Spinal cord (tissue), 10 donors: ENCODE measurements around the gene AP1S1. TPM values are rescaled to one million over a fixed set of nuclear protein-coding genes. Genes with fewer than 3 reads are reported as not detected.

Experiments used
- DNase-seq, 6 donors: peaks; one replicate each; pipeline versions ENCODE4 v3.0.0 to v3.0.0-alpha.2; 2013 to 2015; ENCODE audit warnings: low spot score in 6 of 6, low read depth in 4 of 6
- H3K27ac ChIP-seq: one replicate; pipeline ENCODE4 v1.5.1; 2013; ENCODE audit warnings: low read depth, low read length, control low read depth
- H3K27me3 ChIP-seq: one replicate; pipeline ENCODE4 v1.6.1; 2013; ENCODE audit warnings: low read length; ENCODE audit not compliant: control insufficient read depth, insufficient read depth
- H3K36me3 ChIP-seq: one replicate; pipeline ENCODE4 v1.6.1; 2013; ENCODE audit warnings: low read length; ENCODE audit not compliant: control insufficient read depth, insufficient read depth
- H3K4me1 ChIP-seq: one replicate; pipeline ENCODE4 v1.6.1; 2013; ENCODE audit warnings: low read length; ENCODE audit not compliant: control insufficient read depth, insufficient read depth
- H3K4me3 ChIP-seq: one replicate; pipeline ENCODE4 v1.5.1; 2013; ENCODE audit warnings: low read depth, low read length, control low read depth
- H3K9me3 ChIP-seq: one replicate; pipeline ENCODE4 v1.6.1; 2013; ENCODE audit warnings: low read length; ENCODE audit not compliant: control insufficient read depth, insufficient read depth
- whole genome bisulfite sequencing: methylation state at CpG from one replicate; pipeline ENCODE4 v1.1.5; 2013; ENCODE audit warnings: missing lambda C conversion rate; ENCODE audit not compliant: insufficient coverage; 5-methylcytosine and 5-hydroxymethylcytosine counted together
- polyA plus RNA-seq, 2 donors: library from polyadenylated mRNA; unstranded; fragments of 120-200 nt; gene quantifications; one replicate each; pipeline ENCODE4 v1.2.1, GENCODE V29; 2013; ENCODE audit not compliant: insufficient read length in 2 of 2
- total RNA-seq, 2 donors: library from RNA; depleted of rRNA in 1 of 2; stranded (reverse); fragments of 120-200 nt in 1 of 2; fragments of >200 nt in 1 of 2; gene quantifications; one replicate each; pipeline versions ENCODE4 v1.2.3 to v1.2.4, GENCODE V29; 2013 to 2014
- donor health status: healthy.

AP1S1 gene
- total and polyA plus RNA-seq, 4 donors, result 49.0 to 96.4 (median 84.3) TPM

GRCh38 chr7:101163279-101164070 is 9.2 kb downstream of the AP1S1 start:
- Histone ChIP-seq H3K4me3 (peak overlapping the region; percentile 41), H3K27me3 (peaks cover 43% of the 10 kb centered on the region), H3K36me3 (peaks cover 28% of the 10 kb centered on the region), H3K4me1 (peaks cover 48% of the 10 kb centered on the region), H3K9me3 (no peaks in the 10 kb centered on the region), H3K27ac (no peak overlapping the region)
- DNase-seq, result peak in 2 of 6 donors; percentile 78 to 95
- WGBS, result 0% methylated on average over 69 of the region's 92 CpGs

- H3K4me1 ChIP-seq, result peaks cover 53% of the 10 kb centered on the region
- H3K27ac ChIP-seq, result no peak overlapping the region
- DNase-seq, result peak in 1 of 6 donors; percentile 28
- peak overlapping the region; percentile 41 for H3K4me3 ChIP-seq
- peaks cover 51% of the 10 kb centered on the region for H3K27me3 ChIP-seq
- H3K9me3 ChIP-seq, result no peaks in the 10 kb centered on the region
- WGBS, result under 1% methylated on average over 75 of the region's 75 CpGs
- H3K36me3 ChIP-seq, result peaks cover 20% of the 10 kb centered on the region
These were observed 10.0 kb downstream of the AP1S1 start for GRCh38 chr7:101164071-101164840.

- Histone ChIP-seq H3K27ac (peak within 1 kb of the TSS; percentile 47), H3K36me3 (peaks cover 9% of the 10 kb centered on the region), H3K9me3 (no peaks in the 10 kb centered on the region), H3K27me3 (peaks cover 62% of the 10 kb centered on the region), H3K4me1 (peaks cover 63% of the 10 kb centered on the region), H3K4me3 (peak within 1 kb of the TSS; percentile 41)
- DNase-seq, result peak; percentile 84 to 99 (median 90)
- 0% methylated on average over 67 of the region's 74 CpGs for WGBS
These were observed 11.0 kb downstream of the AP1S1 start, which contains the start of gene VGF for GRCh38 chr7:101165075-101165957. TSS of gene VGF (minus strand) at chr7:101165569. CDS start at chr7:101164843, 726 bp downstream.

GRCh38 chr7:101165958-101166647 is 11.8 kb downstream of the AP1S1 start:
- H3K36me3 ChIP-seq, result peaks cover 2% of the 10 kb centered on the region
- H3K4me3 ChIP-seq, result peak overlapping the region; percentile 35

GRCh38 chr7:101166648-101166908 is 12.3 kb downstream of the AP1S1 start:
- H3K36me3 ChIP-seq, result peaks cover 2% of the 10 kb centered on the region
- peaks cover 74% of the 10 kb centered on the region for H3K27me3 ChIP-seq
- H3K27ac ChIP-seq, result no peak overlapping the region
- H3K4me3 ChIP-seq, result peak overlapping the region; percentile 12
- WGBS, result 0% methylated on average over 3 of the region's 11 CpGs
- no peak for DNase-seq
- H3K9me3 ChIP-seq, result no peaks in the 10 kb centered on the region
- peaks cover 70% of the 10 kb centered on the region for H3K4me1 ChIP-seq

More at GRCh38 chr7:101165958-101166647, 11.8 kb downstream of the AP1S1 start:
- H3K27ac ChIP-seq, result peak overlapping the region; percentile 47
- H3K27me3 ChIP-seq, result peaks cover 70% of the 10 kb centered on the region
- no peaks in the 10 kb centered on the region for H3K9me3 ChIP-seq
- WGBS, result under 1% methylated on average over 22 of the region's 38 CpGs
- H3K4me1 ChIP-seq, result peaks cover 66% of the 10 kb centered on the region
- DNase-seq, result peak in 2 of 6 donors; percentile 24 to 92

- peaks cover 74% of the 10 kb centered on the region for H3K4me1 ChIP-seq
- peaks cover 79% of the 10 kb centered on the region for H3K27me3 ChIP-seq
- H3K27ac ChIP-seq, result no peak overlapping the region
- H3K4me3 ChIP-seq, result peak overlapping the region; percentile 12
- DNase-seq, result peak in 2 of 6 donors; percentile 51 to 92
- H3K9me3 ChIP-seq, result no peaks in the 10 kb centered on the region
- WGBS, result 1% methylated on average over 12 of the region's 19 CpGs
- H3K36me3 ChIP-seq, result peaks cover 7% of the 10 kb centered on the region
These were observed 12.8 kb downstream of the AP1S1 start for GRCh38 chr7:101166909-101167644.

GRCh38 chr7:101167645-101168411 is 13.6 kb downstream of the AP1S1 start:
- Histone ChIP-seq H3K36me3 (peaks cover 9% of the 10 kb centered on the region), H3K27me3 (peaks cover 86% of the 10 kb centered on the region), H3K27ac (no peak overlapping the region), H3K4me1 (peaks cover 75% of the 10 kb centered on the region), H3K9me3 (no peaks in the 10 kb centered on the region), H3K4me3 (no peak overlapping the region)
- WGBS, result 2% methylated on average over 8 of the region's 12 CpGs
- peak in 2 of 6 donors; percentile 5 to 23 for DNase-seq

GRCh38 chr7:101168412-101169049 is 14.3 kb downstream of the AP1S1 start:
- no peaks in the 10 kb centered on the region for H3K9me3 ChIP-seq
- peak in 1 of 6 donors; percentile 26 for DNase-seq
- H3K4me3 ChIP-seq, result no peak overlapping the region
- no CpG with 5 or more reads among the region's 6 CpGs for WGBS
- peaks cover 79% of the 10 kb centered on the region for H3K4me1 ChIP-seq
- H3K36me3 ChIP-seq, result peaks cover 16% of the 10 kb centered on the region
- no peak overlapping the region for H3K27ac ChIP-seq
- H3K27me3 ChIP-seq, result peaks cover 93% of the 10 kb centered on the region
